Fibroblast of mammary gland (primary cell): ENCODE measurements around the gene CYBA.
A peak's percentile ranks its signal among the peaks of the same experiment; 100 is the strongest.

Experiments
- DNase-seq: peaks from one replicate; pipeline ENCODE4 v3.0.0-alpha.2; 2010; ENCODE audit warnings: low read depth
- H3K4me3 ChIP-seq: 2 replicates; pipeline ENCODE4 v1.5.1; 2011; ENCODE audit warnings: low read depth, mild to moderate bottlenecking, low read length, moderate library complexity; ENCODE audit not compliant: control insufficient read depth
- TF ChIP-seq, protein P1 (sequence below): conservative IDR thresholded peaks from 2 replicates; pipeline ENCODE4 v1.5.1; 2011; ENCODE audit warnings: low read depth, low read length, inconsistent platforms; ENCODE audit not compliant: control insufficient read depth, insufficient read depth

CYBA gene

GRCh38 chr16:88651276-88651988 is 579 bp upstream of the CYBA start:
- H3K4me3 ChIP-seq = peak overlapping the region; percentile 11
- TF ChIP-seq, protein P1, sequence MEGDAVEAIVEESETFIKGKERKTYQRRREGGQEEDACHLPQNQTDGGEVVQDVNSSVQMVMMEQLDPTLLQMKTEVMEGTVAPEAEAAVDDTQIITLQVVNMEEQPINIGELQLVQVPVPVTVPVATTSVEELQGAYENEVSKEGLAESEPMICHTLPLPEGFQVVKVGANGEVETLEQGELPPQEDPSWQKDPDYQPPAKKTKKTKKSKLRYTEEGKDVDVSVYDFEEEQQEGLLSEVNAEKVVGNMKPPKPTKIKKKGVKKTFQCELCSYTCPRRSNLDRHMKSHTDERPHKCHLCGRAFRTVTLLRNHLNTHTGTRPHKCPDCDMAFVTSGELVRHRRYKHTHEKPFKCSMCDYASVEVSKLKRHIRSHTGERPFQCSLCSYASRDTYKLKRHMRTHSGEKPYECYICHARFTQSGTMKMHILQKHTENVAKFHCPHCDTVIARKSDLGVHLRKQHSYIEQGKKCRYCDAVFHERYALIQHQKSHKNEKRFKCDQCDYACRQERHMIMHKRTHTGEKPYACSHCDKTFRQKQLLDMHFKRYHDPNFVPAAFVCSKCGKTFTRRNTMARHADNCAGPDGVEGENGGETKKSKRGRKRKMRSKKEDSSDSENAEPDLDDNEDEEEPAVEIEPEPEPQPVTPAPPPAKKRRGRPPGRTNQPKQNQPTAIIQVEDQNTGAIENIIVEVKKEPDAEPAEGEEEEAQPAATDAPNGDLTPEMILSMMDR = no peak
- DNase-seq = no peak

- TF ChIP-seq, protein P1 = no peak
- DNase-seq = no peak
- peak overlapping the region; percentile 53 for H3K4me3 ChIP-seq
These were observed 717 bp downstream of the CYBA start for GRCh38 chr16:88649924-88650748.

DNA sequence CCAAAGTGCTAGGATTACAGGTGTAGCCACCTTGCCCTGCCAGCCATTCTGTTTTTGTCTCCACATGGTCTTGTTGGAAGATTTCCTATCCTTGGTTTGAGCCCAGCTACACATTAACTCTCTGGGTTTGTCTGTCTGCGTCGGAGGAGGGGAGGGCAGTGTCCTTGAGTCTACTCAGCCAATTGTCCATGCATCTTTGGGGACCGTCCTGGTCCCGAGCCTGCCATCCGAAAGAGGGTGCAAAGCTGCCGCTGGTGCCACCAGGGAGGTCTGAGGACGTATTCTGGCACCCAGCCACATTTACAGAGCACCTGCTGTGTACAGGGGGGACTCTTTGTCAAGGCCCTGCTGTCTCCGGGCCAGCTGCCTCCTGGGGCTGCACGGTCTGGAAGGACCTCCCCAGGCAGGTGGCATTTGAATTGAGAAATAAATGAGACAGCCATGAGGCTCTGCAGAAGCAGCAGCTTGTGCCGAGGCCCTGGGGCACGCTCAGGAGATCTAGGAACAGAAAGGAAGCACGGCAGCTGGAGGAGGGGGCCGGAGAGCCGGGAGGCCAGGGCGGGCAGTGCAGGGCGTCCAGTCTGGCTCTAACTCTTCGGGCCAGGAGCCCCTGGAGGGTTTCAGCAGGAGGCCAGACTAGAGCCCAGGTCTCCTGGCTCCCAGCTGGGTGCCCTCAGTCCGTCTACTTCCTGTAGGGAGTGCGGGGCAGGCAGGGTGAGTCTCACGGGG is 1.5 kb downstream of the CYBA start:
- H3K4me3 ChIP-seq = no peak overlapping the region
- no peak for DNase-seq
- TF ChIP-seq, protein P1 = no peak

- DNase-seq = no peak
- TF ChIP-seq, protein P1 = no peak
- H3K4me3 ChIP-seq = no peak overlapping the region
These were observed 3.4 kb downstream of the CYBA start for GRCh38 chr16:88647178-88648070.

DNA sequence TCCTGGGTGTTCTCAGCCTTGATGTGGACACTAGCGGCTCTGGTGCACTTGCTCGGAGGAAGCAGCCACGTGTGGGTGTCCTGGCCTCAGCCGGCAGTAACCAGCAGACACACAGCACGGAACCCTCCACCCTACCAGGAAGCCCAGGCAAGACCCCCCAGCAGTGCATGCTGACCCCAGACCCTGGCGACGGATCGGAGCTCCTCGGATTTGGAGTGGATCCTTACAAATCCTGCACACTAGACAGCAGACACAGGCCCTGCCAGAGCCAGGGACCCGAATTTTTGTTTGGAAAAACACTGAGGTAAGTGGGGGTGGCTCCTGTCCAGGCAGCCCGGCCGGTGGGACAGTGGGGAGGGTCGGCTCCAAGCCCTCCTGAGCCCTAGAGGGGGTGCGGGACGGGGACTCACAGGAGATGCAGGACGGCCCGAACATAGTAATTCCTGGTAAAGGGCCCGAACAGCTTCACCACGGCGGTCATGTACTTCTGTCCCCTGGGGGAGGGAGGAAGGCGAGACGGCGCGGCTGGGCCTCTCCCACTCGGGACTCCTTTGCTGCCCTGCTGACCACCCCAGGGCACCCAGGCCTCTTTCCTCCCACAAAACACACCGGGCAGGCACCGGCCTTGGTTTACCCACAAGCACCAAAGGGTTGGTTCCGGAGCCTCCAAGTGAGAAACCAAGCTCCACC is 4.4 kb downstream of the CYBA start:
- no peak overlapping the region for H3K4me3 ChIP-seq
- TF ChIP-seq, protein P1 = no peak
- DNase-seq = no peak
